ENCODE data around the gene SELENOK.
A peak's percentile ranks its signal among the peaks of the same experiment; 100 is the strongest.

The SELENOK gene

DNA sequence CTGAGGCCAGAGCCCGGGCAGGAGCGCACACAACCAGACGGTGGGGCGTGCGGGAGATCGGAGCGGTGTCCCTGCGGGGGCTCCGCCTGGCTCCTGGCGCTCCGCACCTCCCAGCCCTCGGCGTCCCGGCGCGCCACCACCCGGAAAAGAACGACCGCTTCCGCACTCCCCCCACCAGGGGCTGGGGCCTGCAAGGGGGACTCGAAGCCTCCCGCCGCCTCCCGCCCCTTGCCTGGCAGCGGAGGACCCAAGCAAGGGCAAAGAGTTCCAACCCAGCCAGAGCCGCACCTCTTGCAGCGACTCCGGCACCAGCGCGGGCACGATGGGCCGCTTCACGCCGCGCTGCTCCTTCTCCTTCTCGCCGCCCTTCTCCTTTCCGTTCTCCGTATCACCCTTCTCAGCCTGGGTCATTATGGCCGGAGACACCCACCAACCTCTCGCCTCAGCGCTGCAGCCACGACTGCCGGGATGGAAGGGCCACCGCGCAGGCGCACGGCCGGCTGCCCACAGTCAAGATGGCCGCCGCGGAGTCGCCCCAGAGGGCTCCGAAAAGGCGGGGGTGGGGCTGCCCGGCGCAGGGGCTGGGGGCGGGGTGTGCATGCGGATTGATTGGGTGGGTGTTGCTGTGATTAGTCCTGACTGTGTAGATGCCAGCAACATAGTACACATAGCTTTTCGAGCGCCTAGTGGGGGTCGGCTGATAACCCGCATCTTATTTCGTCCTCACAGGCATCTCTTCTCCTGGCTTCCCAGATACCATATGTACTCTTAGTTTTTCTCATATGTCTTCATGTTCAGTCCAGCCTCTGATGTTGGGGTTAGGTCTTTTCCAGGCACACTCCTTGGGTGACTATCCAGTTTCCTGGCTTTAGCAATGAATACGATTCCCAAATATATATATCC, 9.7 kb downstream of the SELENOK start, which contains the start of gene ACTR8:
Gene ACTR8, minus strand, starts transcription at position 462 of the 903 bp plus-strand sequence. Its CDS starts 51 bp downstream, at position 411.
- DNase-seq, result peak; percentile 48 to 72

DNA sequence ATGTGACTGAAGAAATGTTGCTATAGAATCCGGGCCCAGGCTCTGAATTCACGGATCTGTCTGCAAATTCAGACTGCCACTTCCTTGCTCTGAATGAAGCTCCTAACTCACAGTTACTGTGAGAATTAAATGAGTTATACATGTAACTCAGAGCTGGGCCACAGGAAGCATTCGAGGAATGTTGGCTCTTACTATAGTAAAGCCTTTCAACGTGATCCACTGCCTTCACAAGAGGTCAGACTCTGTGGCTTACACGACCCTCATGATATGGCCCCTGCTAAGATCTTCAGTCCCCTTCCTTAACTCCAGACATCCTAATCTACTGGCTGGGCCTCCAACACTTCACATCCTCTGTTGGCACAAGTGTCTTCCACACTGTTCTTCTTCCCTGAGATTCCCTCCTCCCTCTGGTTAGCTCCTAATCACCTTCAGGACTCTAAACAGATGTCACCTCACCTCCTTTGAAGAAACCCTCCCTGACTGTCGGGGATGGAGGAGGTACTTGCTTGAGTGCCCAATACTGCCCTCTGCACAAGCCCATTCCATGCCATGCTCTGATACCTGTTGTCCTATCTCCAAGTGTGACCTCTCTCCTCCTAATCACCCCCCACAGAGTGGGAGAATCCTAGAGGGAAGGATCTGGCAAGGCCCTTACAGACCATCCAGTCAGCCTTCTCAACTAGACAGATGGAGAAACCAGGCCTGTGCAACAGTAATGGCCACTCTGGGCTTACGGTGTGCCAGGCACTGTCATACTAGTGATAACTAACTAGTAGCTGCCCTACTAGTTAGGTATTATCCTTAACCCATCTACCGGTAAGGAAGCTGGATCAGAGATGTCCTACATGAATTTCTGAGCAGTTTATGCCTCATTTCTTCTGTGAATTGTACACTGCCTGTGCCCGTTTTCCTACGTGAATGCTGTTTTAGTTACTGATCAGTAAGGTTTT, 11.0 kb downstream of the SELENOK start:
- no peak for DNase-seq

DNA sequence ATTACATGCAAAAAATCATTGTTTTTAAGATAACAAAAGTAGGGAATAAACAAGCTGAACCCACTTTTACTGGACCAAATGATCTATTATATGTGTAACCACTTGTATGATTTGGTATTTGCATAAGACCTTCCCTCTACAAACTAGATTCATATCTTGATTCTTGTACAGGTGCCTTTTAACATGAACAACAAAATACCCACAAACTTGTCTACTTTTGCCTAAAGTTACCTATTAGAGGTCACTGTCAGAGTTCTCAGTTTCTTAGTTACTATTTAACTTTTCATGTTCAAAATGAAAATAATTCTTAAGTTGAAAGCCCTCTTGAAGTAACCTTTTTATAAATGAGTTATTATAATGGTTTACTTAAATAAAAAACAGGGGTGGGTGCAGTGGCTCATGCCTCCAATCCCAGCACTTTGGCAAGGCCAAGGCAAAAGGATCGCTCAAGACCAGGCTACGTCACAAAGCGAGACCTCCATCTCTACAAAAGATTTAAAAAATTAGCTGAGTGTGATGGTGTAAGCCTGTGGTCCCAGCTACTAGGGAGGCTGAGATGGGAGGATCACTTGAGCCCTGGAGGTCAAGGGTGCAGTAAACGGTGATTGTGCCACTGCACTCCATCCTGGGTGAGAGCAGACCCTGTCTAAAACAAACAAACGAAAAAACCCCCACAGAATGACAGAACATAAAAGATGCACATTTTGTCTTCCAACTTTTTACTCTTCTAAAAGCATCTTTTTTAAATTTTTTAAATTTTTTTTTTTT, 25.7 kb downstream of the SELENOK start:
- no peak for DNase-seq

DNA sequence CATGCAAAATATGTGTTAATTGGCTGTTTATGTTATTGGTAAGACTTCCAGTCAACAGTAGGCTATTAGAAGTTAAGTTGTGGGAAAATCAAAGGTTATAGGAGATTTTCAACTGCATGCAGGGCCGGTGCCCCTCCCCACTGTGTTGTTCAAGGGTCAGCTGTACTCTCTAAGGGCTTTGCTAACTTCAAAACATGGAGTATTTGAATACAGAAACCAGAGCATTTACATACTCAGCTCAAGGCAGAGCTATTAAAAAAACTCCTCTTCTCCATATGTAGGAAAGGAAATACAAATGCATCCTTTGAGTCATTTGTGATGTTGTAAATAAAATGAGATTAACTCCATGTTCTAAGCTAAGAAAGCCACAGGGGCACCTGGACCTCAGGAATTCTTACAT, 28.5 kb downstream of the SELENOK start:
- no peak for DNase-seq

DNA sequence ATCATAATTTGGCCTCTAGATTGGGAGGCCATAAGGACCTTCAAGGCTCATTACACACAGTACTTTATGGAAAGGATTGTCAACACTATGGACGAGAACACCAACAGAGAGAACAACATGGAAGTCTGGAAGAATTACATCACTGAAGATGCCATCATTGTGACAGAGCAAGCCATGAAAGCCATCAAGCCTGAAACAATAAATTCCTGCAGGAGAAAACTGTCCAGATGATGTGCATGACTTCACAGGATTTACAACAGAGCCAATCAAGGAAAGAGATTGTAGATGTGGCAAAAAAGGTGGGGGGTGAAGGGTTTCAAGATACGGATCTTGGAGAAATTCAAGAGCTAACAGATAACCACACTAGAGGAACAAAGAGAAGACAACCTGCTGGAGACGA, 29.4 kb downstream of the SELENOK start:
- DNase-seq, result no peak

DNA sequence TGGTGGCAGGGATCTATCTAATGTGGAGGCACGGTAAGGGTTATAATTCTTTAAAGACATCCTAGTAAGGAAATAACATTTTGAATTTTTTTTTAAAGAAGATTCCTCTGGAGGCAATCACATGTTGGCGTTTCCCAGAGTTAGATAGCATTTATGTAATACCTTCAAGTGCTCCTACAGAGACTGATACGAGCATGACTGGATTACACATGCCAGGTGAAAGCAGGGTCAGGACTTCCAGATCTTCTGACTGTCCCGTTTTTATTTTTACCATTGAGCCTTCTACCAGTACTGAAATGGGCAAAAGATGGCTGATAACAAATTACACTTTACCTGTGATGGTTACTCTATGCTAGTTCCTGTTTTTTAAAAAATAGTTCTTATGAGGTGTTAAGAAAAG, 31.5 kb downstream of the SELENOK start:
- DNase-seq, result no peak

DNA sequence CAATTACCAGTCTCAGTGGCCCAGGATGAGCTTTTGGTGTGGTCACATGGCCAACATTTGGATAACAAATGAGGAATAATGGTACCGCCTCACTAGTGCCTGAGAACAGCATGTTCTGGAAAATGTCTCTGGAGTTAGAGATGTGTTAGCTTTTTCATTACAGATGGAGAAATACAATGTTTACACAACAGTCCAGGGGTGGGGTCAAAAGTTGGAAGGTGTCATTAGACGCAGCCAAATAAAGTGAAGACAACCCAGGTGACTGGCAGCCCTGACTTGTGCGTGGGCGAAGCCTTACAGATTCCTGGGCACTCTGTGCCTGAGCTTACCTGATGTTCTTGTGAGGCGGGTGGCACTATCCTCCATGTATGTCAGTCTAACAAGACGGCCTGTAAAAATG, 32.5 kb downstream of the SELENOK start:
- no peak for DNase-seq

DNA sequence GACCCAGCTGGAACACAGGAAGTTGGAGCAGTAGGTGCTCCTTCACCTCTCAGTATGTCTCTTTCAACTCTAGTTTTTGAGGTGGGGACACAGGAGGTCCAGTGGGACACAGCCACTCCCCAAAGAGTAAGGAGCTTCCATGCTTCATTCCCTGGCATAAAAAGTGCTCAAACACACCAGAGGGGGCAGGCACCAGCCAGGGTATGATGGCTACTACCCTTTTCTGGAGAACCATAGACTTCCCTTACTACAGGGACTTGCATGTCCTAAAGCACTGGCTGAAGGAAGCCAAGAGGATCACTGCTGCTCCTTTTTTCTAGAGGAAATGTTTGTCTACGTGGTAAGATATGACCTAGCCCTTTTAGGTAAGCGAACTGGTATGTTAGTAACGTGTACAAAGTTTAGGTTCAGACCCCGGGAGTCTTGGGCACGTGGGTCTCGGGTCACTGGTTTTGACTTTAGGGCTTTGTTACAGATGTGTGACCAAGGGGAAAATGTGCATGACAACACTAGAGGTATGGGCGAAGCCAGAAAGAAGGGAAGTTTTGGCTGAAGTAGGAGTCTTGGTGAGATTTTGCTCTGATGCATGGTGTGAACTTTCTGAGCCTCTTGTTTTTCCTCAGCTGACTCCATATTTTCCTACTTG, 33.4 kb downstream of the SELENOK start:
- DNase-seq, result no peak

DNA sequence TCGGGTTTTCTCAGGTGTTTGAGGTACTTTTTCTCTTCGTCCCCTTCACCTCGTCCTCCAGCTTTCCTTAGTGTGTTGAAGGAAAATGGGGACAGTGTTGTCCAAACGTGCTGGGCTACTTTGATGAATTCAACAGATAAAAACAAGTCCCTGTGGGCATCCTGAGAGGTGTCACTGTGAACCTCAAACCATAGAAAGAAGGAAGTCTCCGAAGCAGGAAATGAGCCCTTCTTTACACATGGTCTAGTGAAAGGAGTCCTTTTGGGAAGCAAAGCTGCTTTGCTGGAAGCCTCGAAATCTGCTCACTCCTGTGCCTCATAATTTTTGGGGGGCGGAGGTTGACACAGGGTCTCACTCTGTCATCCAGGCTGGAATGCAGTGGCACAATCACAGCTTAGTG, 34.7 kb downstream of the SELENOK start:
- DNase-seq, result no peak

DNA sequence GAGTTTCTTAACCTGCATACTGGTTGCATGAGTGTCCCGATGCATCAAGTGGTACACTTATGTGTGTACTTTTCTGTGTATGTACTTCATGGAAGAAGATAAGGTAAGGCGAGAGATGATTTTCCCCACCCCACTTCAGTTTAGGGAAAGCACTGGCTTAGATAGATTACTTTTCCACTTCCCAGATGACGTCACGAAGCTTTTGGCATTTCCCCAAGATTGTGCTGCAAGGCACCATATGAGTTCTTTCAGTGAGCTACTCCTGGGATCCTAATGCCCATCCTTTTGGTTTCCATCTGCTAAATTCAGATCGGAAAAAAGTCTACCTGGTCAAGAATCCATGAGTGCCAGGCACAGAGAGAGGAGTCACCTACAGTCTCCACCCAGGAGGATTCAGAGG, 40.8 kb downstream of the SELENOK start:
- DNase-seq, result no peak

DNA sequence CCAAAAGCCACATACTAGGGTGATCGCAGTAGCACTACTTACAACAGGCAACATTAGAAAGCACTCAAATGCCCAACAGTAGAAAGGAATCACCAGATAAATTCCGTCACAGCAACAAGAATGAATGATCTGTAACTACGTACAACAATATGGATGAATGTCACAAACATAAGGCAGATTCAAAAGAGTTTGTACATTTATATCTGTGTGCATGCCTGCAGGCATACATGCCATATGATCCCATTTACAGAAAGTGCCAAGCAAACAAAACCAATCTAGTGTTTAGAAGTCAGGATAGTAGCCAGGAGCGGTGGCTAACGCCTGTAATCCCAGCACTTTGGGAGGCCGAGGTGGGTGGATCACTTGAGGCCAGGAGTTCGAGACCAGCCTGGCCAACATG, 41.7 kb downstream of the SELENOK start:
- no peak for DNase-seq

DNA sequence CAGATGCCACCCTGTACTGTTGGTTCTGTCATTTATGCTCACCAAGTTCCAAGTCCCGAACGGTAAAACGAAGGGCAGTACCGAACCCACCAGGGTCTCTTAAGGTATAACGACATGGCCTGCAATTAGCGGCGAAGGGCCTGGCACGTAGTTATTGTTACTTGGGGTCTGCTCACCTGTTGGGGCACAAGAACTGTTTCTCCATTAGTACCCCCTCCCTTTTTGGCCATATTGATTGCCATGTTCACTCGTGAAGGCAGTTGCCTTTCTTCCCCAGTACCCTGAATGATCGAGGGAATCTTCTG, 44.9 kb downstream of the SELENOK start:
- no peak for DNase-seq

DNA sequence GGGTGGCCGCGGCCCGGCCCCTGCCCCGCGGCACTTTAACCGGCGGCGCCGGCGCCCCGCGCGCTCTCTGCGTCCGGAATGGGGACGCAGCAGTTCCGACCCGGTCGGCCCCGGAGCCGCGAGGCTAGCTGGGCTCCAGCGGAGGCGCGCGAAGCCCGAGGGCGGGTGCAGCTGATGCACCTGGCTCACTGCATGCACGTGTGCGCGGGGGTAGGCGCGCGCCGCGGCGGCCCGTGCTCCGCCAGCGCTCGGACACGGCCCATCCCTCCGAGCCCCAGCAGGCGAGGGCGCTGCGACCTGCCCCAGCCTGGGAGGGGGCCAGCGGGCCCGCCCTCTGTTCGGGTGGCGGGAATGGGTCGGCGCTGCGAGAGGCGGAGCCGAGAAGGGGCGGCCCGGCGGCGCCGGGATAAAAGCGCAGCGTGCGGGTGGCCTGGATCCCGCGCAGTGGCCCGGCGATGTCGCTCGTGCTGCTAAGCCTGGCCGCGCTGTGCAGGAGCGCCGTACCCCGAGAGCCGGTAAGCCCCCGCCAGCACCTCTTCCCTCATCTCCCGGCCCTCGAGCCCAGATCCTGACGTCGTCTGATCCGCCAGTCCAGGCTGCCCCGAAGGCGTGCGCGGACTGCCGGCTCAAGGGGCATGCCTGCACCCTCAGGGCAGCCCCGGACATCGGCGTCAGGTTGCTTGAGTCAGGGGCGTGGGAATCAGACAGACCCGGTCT, 45.4 kb downstream of the SELENOK start, which contains the start of the genes CHDH and IL17RB:
Gene CHDH, minus strand, starts transcription at position 286 of the 717 bp plus-strand sequence. CDS start 22,411 bp downstream, outside the sequence.
Gene IL17RB, plus strand, starts transcription at position 435 of the 717 bp plus-strand sequence. Its CDS starts 21 bp downstream, at position 456.
- DNase-seq, result peak in 1 of 2 experiments; percentile 38

DNA sequence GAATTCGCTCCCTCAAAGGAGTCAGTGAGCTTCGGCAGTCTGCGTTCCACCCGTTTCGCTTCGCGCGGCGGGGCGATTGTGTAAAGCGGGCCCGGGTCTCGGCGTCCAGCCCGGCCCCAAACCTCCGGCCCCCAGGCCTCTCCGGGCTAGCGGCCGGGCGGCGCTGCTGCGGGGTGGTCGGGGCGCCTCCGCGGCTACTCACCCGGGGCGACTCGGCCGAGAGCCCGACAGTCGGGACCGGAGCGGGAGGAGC, 45.9 kb downstream of the SELENOK start:
- no peak for DNase-seq

DNA sequence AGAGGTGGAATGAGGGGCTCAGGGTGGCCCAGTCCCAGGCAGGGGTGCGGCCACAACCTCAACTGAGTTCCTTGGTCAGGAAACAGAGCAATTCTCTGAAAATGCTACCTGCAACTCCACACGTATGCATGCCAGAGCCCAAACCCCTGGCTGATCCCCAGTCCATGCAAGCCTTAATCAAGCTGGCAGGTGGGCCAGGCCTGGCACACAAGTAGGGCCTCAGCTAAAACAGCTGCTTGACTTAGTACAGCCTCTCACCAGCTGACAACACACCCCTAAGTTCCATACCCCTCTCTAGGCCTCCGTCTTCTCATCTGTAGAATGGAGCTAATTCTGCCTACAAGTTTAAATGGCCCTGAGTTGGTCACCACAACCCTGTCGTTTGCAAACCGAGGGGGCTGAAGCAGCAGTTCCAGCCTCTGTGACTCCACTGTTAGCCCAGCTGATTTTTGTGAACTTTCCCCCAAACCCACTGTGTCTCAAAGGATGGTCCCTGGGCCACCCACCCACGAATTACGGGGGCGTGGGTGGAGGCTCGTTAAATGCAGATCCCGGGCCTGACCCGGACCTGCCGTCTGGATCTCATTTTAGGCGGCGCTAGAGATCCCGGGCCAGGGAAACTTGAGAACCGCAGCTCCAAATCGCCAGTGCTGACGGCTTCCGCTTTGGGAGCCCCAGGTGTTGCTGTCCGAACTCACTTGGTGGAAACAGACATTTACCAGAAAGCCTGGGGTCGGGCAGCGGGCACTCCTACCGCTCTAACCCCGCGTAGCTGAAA, 46.4 kb downstream of the SELENOK start:
- peak in 1 of 2 experiments; percentile 3 for DNase-seq

DNA sequence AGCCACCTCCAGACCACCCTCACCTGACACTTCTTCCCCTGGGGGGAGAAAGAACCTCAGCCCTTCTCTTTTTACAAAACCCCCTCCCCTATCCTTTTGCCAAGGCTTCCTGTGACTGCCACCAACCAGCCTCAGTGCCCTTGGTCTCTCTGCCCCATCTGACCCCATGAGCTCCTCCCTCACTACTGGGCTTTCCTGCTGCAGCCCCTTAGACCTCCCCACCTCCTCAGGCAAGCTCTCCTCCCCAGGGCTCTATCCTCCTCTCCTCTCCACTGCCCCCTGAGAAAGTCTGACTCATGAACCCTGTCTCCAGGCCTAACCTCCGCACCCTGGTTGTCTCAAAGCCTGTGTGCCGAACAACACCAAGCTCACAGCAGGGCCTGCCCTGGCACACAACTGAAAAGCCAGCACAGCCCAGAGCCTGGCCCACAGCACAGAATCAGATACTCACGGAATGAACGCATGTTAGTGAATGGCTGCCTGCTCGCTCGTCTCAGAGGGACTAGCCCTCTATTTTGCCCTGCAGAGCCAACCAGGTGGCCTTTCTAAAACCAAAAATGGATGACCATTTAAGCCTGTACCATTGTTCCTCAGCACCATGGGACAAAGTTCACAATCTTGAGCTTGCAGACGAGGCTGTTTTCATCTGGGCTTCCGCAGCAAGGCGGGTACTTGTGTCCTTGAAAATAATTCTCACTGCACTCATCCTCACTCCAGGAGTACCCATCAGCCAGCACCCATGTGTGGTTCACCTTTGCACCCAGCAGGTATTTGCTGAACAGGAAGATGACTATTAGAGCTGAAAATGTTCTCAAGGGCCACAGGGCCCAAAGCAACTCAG, 47.2 kb downstream of the SELENOK start:
- no peak for DNase-seq

DNA sequence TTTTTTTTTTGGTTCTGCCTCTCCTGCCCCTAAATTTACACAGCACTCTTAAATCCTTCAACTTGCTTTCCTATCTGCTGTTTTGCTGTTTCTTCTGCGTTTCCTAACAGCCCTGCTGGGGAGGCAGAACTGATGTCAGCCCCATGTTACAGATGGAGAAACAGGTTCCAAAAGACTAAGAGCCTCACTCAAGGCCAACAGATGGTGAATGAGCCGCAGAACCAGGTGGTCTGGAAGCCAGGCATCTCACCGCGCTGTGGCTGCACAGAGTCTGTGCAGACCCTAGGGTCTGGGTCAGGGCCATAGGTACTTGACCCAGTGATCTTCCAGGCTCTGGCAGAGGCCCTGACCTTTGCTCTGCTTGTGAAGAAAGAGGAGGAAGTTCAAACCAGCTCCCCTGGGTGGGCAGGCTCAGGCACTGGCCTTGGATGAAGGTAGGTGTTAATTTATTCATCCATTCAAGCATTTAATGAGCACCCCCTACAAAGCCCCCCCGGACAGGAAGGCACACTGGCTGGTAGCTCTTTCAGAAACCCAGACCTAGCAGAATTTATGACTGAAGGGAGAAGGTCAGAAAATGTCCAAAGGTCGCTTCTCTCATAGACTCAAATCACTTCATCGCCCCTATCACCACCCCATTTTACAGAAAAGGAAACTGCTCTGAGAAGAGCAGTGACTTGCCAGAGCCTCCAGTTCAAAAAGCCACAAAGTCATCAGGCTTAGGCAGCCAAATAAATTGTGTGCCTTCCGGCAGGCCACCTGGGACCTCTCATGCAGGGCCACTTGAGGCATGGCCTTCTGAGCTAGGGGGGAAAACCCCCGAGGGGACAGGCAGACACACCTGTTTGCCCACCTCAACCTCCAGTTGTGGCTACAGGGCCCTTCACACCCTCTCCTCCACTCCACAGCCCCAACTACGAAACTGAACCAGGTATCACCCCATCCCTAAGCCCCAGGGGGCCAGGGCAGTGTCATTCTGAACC, 48.2 kb downstream of the SELENOK start:
- DNase-seq, result no peak

DNA sequence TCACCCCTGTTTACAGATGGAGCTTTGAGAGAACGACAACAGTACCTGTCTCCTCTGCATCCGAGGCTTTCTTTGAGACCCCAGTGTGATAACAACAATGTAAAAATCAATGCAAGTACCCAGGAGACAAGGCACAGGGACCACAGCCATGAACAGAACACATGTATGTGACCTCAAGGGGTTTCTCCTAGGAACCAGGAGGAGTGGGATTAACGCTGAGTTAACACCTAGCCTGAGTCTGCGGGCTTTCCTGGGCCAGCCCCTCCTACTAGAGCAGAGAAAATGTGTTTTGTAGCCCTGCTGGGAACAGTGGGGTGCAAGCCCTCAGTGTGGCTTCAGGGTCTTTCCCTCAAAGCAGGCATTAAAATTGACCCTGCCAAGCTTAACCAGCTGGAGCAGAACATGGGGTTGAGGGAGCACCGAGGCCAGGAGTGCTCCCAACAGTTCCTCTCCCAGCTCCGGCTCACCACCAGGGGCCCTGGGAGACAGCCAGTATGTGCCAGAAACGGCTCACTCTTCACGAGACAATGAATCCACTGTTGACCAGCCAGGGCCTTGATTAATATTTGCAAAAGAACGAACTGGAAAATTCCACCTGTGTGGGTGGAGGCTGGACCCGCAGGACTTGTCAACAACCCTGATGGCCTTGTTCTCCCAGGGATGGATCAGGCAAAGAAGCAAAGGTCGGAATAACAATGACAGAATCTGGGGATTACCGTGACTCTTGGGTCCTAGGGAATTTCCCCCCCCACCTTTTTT, 49.0 kb downstream of the SELENOK start:
- DNase-seq, result peak in 1 of 2 experiments; percentile 5

All from NCI-H1930 (cell line).